SK-MEL-5 (cell line): ENCODE measurements around the gene HIF1A. TPM values are rescaled to one million over a fixed set of nuclear protein-coding genes. Genes with fewer than 3 reads are reported as not detected.

ENCODE experiments used
- DNase-seq: peaks from one replicate; pipeline ENCODE4 v3.0.0-alpha.2; 2016; ENCODE audit warnings: low read depth, low spot score
- in situ Hi-C: cut with HindIII; loops from 2 replicates; pipeline ENCODE4 v1.10.0; 2016; ENCODE audit warnings: low sequenced_read_pairs, high pct_unique_total_duplicates, low pct_unique_long_range_greater_than_20kb
- total RNA-seq: library from RNA; depleted of rRNA; stranded (reverse); fragments of >200 nt; shearing (Covaris generic); gene quantifications from 2 replicates; pipeline ENCODE4 v1.2.3, GENCODE V29; 2014

Gene HIF1A
- total RNA-seq, 1 experiment from 2014 or later = 79.5 TPM

- in situ Hi-C loops = no loop called here
- DNase-seq = no peak
Measured at GRCh38 chr14:61668282-61668681, 27.0 kb upstream of the HIF1A start.

GRCh38 chr14:61670576-61670975, 24.7 kb upstream of the HIF1A start:
- in situ Hi-C loops = no loop called here
- no peak for DNase-seq

- in situ Hi-C loops = no loop called here
Measured at GRCh38 chr14:61671082-61671481, 24.2 kb upstream of the HIF1A start.

GRCh38 chr14:61672796-61673195, 22.5 kb upstream of the HIF1A start:
- in situ Hi-C loops = no loop called here
- no peak for DNase-seq

More at GRCh38 chr14:61671082-61671481, 24.2 kb upstream of the HIF1A start:
- no peak for DNase-seq

- DNase-seq = no peak
- in situ Hi-C loops = no loop called here
Measured at GRCh38 chr14:61673305-61673704, 22.0 kb upstream of the HIF1A start.

- DNase-seq = no peak
- in situ Hi-C loops = no loop called here
Measured at GRCh38 chr14:61675291-61675690, 20.0 kb upstream of the HIF1A start.

GRCh38 chr14:61677479-61677878, 17.8 kb upstream of the HIF1A start:
- no peak for DNase-seq
- in situ Hi-C loops = no loop called here

GRCh38 chr14:61678975-61679374, 16.3 kb upstream of the HIF1A start:
- in situ Hi-C loops = no loop called here
- DNase-seq = peak; percentile 7

- in situ Hi-C loops = no loop called here
Measured at GRCh38 chr14:61681413-61681812, 13.9 kb upstream of the HIF1A start.

GRCh38 chr14:61683108-61683507, 12.2 kb upstream of the HIF1A start:
- in situ Hi-C loops = no loop called here
- DNase-seq = no peak

More at GRCh38 chr14:61681413-61681812, 13.9 kb upstream of the HIF1A start:
- DNase-seq = no peak

- in situ Hi-C loops = no loop called here
- DNase-seq = no peak
Measured at GRCh38 chr14:61690039-61690438, 5.3 kb upstream of the HIF1A start.

GRCh38 chr14:61690982-61691381, 4.3 kb upstream of the HIF1A start:
- in situ Hi-C loops = no loop called here
- DNase-seq = no peak

- DNase-seq = no peak
- in situ Hi-C loops = no loop called here
Measured at GRCh38 chr14:61691495-61691894, 3.8 kb upstream of the HIF1A start.

GRCh38 chr14:61694039-61694438, 1.3 kb upstream of the HIF1A start:
- in situ Hi-C loops = no loop called here
- no peak for DNase-seq

- in situ Hi-C loops = no loop called here
- peak; percentile 46 for DNase-seq
Measured at GRCh38 chr14:61695695-61696527, 598 bp downstream of the HIF1A start.

- in situ Hi-C loops = no loop called here
Measured at GRCh38 chr14:61696753-61697318, 1.5 kb downstream of the HIF1A start.

GRCh38 chr14:61698206-61698980, 3.1 kb downstream of the HIF1A start:
- in situ Hi-C loops = no loop called here
- no peak for DNase-seq

More at GRCh38 chr14:61696753-61697318, 1.5 kb downstream of the HIF1A start:
- no peak for DNase-seq

GRCh38 chr14:61699027-61699426, 3.7 kb downstream of the HIF1A start:
- DNase-seq = no peak

More at GRCh38 chr14:61699027-61699426, 3.7 kb downstream of the HIF1A start:
- in situ Hi-C loops = no loop called here
